ENCODE results near the gene PPP4R3B.
A peak's percentile ranks its signal among the peaks of the same experiment; 100 is the strongest.
"Not testable (repeated sequence)": the region's sequence is repeated elsewhere in the genome, so short reads cannot be mapped to it uniquely, and the experiment has no call there.

PPP4R3B gene

DNA sequence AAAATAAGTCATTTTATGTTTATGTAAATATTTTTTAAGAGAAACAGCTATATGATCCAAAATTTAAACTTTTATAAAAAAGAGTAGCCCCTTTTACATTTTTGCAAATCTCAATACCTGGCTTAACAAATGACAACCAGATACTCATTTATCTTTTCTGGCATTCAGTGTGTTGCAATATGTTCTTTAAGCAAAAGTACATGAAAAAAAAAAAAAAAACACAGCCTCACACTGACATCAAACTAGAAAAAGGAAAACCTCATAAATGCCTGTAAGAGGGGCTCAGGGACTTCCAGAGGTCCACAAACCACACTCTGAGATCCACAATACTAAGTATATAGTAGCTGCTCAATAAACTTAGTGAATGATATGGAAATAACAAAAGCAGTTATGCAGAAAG, 21.9 kb downstream of the PPP4R3B start:
- no peak for DNase-seq

DNA sequence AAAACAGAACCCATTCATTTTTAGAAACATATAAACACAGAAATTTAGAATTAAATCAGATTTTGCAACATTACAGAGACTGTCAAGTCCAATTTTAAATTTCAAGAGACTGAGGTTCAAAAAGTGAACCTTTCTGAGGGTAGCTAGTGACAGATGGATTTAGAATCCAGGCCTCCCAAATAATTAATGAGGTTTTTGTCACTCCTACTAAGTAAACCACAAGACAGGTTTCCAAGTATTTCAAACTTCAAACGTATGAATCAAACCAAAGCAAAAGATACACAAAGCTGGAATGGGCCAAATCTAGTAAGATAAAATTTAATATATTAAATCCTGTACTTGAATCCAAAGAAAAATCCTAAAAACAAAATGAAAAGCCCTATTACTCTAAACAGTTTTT, 25.3 kb downstream of the PPP4R3B start:
- DNase-seq: no peak

DNA sequence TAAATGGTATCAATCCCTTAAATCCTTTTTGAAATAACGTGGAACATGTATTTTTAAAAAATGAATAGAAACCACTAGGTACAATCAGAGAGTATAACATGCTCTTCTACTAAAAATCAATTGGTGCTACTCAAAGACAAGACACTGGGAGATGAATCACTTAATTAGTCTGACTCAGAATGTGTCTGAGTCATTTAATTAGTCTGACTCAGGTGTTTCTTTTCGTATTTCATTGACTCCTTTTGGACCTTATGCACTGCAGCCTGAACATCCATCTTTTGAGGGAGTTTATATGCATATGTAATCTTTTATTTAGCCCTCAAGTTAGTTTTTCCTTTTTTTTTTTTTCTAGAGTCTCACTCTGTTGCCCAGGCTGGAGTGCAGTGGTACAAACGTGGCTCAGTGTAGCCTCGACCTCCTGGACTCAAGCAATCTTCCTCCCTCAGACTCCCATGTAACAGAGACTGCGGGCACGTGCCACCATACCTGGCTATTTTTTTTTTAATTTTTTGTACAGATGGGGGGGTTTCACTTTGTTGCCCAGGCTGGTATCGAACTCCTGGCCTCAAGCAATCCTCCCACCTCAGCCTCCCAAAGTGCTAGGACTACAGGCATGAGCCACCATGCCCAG, 26.5 kb downstream of the PPP4R3B start:
- no peak for DNase-seq

DNA sequence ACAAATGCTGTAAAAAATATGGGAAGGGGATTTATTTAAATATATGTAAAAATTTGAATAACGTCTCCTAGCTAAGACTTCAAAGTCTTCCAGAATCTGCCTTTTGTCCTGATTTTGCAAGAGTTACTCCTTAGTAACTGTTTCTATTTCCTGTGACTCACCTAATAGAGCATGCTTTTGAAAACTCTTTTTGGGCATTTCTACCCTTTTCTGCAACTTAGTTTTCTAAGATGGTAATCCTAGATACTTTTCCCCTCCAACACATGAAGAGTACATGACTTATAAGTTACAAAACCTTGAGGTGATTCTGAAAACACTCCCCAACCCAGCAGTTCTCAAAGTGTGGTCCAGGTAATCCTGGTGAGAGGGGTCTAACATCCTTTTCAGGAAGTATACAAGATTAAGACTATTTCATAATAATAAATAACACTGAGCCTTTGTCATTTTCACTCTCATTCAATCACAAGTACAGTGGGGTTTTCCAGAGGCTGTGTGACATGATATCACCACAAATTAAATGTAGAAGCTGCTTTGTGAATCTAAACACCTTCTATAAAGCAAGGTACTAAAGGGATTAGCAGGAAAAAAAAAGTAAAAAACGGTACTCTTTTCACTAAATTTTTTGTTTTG, 31.9 kb downstream of the PPP4R3B start:
- DNase-seq: no peak

DNA sequence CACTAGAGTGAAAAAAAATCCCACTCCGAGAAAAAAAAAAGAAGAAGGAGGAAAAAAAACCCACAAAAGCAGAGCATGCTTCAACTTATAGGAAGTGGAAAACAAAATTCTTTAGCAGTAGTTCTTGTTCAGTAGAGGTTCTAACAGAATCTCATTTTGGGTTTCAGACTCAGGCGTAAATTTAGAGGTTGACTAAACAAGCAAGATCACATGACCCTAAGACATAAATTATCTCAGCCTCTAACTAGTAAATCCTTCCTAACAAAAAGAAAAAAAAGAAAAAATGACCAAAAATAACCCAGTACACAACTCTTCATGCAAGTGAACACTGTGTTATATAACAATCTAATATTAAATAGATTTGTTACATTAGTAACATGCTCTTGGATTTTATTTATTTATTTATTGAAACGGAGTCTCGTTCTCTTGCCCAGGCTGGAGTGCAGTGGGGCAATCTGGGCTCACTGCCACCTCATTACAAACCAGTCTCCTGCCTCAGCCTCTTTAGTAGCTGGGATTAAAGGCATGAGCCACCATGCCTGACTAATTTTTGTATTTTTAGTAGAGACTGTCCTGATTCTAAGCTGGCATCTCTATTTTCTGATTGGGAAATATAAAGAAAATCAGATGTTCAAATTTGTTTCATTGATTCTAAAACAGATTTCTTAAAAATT, 35.4 kb downstream of the PPP4R3B start:
- no peak for DNase-seq

DNA sequence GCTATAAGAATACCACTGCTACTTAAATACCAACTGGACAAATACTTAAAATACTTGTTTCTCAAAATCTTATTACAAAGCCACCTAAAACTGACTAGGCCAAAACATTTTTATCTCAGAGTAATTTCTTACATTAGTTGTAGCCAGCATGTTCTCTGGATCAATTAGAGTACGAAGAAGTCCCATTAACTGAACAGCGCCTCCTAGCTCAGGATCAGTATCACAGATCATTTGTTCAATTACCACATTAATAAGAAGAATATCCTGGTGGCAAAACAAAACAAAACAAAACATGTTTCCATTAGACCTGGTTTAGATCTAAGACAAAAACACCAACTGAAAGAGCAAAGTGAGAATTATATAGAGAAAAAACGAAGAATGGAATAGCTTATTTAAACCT, 36.0 kb downstream of the PPP4R3B start:
- no peak for DNase-seq

DNA sequence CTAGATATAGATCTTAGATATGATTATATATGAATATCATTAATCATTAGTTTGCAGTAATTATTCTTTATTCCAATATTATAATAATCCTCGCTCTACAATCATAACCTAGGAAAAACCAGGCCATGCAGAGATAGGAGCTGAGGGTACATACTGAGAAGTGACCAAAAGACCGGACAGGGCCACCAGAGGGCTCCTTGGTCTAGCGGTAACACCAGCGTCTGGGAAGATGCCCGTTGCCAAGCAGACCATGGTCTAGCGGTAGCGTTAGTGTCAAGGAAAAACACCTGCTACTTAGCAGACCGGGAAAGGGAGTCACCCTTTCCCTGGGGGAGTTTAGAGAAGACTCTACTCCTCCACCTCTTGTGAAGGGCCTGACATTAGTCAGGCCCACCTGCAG, 48.4 kb downstream of the PPP4R3B start:
- not testable (repeated sequence) for DNase-seq

DNA sequence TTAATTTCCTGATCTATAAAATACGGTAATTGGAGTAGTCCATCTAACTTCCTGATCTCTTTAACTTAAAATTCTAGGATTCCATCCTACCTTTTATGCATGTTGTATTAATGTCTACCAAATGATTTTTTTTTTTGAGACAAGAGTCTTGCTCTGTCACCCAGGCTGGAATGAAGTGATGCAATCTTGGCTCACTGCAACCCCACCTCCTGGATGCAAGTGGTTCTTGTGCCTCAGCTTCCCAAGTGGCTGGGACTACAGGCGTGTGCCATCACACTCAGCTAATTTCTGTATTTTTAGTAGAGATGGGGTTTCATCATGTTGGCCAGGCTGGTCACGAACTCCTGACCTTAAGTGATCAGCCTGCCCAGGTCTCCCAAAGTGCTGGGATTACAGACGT, 50.1 kb downstream of the PPP4R3B start:
- DNase-seq: no peak

DNA sequence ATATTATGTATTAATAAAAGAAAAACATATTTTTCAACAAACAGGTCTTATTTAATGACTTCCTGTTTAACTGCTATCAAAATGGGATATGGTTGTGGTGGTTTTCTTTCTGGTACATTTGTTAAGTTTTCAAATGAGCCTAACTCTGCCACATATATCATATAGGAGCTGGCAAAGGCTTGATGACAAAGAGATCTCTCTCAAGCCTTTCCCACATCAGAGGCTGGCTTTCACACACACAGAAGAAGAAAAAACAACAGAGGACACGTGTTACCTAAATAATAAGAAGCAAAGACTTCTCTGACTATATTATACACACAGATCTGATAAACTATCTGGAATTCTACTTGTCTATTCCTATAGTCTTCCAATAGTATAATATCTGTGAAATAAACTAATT, 51.8 kb downstream of the PPP4R3B start:
- no peak for DNase-seq

DNA sequence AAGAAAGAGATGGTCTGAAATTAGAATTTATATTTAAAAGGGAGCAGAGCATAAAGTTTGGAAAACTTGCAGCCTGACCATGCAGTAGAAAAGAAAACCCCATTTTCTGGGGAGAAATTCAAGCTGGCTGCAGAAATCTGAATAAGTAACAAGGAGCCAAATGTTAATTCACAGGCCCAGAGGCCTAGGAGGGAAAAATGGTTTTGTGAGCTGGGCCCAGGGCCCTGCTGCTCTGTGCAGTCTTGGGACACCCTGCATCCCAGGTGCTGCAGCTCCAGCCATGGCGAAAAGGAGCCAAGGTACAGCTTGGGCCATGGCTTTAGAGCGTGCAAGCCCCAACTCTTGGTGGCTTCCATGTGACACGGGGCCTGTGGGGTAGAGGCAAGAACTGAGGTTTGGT, 56.6 kb downstream of the PPP4R3B start:
- no peak for DNase-seq

DNA sequence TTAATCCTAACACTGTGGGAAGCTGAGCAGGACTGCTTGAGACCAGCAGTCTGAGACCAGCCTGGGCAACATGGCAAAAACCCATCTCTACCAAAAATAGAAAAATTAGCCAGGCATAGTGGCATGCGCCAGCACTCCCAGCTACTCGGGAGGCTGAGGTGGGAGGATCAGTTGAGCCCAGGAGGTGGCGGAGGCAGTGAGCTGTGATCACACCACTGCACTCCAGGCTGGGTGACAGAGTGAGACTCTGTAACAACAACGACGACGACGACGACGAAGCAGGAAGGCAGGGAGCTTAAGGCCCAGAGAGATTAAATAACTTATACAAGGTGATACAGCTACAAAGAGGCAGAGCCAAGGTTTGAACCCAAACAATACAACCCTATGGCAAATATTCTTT, 60.6 kb downstream of the PPP4R3B start:
- DNase-seq: no peak

DNA sequence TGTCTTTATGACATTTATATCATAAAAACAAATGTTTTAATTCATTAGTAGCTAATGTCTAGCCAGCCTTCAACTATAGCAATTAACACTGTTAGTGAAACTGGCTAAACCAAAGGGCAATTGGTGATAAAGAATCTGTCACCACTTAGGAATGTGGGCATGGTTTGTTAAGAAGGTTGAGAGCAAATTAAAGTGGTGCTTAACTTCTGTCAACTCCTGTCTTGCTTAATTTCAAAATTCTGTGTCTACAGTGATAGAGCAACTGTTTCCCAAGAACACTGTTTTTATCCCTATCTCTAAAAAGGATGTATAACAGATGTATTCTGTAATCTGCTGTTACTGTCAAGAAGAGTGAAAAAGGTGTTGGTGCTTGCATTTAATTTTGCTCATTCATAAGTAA, 61.4 kb downstream of the PPP4R3B start:
- no peak for DNase-seq

DNA sequence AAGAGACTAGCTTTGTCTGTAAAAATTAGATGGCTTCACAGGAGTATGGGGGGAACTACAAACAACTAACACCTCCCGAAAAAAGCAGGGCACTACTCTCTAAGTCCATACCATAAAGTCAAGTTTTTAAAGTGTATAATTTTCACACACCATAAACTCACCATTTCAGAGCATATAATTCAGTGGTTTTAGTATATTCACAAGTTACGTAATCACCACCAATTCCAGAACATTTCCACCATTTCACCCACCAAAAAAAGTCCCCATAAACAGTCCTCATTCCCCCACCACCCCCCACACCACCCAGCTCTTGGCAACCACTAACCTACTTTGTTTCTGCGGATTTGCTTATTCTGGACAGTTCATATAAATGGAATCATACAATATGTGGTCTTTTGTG, 64.1 kb downstream of the PPP4R3B start:
- no peak for DNase-seq

DNA sequence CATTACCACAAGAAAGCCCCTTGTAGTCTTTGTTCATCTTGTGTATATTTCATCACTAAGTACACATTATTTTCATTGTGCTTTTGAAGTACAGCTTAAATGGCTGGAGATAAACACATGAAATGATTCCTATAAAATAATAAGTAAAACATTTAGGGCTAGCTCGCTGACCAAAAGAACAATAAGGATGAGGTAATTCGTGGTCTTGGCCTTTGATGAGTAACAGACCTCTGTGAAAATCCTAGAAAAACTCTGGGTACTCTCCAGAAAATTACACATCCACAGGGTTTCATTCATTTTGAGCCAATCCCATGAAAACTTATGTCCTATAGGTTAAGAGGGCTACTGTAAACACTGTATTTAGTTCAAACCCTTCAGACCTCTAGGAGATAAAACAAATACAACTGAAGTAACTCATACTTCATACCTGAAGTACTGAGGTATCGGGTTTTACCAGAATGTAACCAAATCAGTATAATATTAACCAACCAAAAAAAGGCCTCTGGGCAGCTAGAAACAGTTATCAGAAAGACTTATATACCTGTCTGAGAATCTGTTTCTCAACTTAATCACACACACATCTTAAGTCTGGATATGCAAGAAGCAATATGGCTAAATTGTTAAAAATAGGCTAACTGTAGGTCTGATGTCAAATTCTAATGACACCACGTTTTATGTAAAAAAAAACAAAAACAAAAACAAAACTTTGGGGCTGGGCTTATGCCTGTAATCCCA, 66.9 kb downstream of the PPP4R3B start:
- DNase-seq: peak; percentile 28

DNA sequence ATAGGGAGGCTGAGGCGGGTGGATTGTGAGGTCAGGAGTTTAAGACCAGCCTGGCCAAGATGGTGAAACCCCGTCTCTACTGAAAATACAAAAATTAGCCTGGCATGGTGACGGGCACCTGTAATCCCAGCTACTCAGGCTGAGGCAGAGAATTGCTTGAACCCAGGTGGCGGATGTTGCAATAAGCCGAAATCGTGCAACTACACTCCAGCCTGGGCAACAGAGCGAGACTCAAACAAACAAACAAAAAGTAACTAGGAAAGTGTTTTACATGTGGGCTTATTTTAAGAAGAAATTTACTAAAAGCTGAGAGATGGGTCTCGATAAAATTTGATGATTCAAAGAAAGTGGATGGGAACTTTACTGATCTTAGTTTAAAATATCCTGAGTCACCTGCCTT, 69.7 kb downstream of the PPP4R3B start:
- DNase-seq: not testable (repeated sequence)

DNA sequence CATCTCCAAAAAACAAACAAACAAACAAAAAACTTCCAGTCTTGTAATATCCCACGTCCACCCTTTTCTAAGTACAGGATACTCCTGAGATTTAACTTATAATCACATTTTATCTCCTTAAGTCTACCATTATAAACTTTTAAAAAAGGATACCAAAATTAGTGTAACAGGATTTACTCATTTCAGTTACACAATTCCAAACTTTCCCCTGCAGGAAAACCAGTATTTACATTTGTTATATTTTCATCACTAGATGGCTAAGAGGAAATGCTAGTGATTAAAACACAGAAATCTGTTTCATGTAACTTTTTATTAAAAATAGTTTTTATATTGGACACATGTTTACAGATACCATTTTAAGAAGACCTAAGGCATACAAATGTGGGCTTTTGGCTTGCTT, 70.4 kb downstream of the PPP4R3B start:
- DNase-seq: no peak

DNA sequence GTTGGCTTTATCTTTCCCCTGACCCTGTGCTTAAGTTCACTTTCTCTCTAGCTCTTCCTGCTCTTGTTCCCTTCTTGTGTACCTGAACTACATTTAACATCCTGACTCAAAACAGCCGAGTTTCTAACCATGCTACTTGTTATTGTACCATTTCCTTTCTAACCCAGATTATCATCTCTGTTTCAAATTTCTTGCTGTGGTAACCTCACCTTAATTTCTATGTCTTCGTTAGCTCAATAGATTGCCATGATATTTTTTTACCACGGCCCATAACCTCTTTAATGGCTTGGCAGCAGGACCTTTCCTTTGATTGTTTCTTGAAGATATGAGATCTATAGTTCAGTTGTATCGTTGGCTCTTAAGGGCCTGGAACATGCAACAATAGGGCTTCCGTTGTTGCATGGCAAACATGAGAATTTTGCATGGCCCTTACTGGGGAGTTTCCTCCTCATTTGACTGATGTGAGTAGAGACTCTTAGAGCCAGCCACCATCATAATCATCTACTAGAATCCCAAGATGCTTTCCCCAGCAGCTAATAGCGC, 86.8 kb downstream of the PPP4R3B start:
- no peak for DNase-seq

DNA sequence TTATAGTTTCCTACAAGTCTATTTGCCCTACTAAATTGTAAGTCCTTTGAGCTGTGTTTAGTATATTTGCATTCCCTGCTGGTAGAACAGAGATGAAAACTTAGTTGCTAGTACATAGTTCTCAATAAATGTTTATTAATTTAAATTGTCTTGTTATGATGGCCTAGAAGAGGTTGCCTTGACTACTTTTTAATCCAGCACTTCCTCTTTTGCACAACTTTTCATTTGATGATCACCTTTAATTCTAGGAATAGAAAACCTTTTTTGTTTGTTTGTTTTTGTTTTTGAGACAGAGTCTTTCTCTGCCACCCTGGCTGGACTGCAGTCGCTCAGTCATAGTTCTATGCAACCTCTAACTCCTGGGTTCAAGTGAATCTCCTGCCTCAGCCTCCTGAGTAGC, 91.2 kb downstream of the PPP4R3B start:
- no peak for DNase-seq

DNA sequence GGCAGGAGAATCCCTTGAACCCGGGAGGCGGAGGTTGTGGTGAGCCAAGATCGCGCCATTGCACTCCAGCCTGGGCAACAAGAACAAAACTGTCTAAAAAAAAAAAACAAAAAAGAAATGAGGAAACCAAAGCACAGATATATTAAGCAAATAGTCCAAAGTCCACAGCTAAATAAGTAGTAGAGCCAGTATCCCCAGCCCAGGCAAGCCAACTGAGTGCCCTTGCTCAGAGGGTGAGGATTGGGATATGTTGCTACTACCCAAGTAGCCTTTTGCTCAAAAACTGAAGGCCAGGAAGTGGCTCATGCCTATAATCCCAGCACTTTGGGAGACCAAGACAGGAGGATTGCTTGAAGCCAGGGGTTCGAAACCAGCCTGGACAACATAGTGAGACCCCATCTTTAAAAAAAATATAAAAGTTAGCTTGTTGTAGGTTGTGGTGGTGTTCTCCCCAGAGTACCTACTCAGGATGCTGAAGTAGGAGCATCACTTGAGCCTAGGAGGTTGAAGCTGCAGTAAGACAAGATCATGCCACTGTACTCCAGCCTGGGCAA, 92.5 kb downstream of the PPP4R3B start:
- no peak for DNase-seq

DNA sequence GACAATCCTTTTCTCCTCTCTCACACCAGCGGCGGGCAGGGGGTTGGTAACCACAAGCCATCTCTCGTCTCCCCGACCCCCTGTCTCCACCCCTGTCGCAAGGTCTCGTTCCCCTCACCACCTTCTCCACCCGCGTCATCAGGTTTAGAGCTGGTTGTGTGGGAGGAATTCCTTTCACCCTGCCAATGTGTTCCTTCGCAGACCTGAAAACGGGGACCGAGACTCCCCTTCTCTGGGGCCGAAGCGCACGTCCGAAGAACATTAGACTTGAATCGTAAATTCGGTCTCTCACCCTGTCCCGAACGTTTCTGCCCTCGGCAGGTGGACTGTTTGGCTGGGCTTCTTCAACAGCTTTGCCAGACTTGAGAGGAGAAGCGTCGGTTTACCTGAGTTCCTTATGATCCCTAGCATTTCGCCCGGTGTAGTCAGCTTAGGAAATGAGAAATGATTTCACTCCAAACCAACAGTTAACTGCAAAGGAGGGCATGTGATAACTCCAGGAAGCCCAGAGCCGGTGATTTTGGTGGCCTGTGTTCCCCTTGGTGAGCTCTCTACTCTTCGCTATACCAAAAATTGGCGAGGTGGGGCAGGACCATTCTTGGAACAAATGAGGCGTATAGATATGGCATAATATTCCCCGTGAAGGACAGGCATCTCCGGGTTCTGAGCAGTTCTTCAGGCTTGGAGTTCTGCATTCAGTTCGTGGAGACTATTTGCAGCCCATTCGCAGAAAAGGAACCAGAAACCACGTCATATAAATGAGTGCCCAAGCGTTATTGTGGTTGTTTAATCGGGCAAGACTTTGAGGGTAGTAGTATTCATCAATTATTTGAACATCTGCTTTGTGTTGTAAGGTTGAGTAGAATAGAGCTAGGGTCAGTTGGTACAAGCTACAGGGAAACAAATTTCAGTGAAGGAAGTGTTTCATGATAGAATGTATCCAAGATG, 97.2 kb downstream of the PPP4R3B start:
- no peak for DNase-seq

DNA sequence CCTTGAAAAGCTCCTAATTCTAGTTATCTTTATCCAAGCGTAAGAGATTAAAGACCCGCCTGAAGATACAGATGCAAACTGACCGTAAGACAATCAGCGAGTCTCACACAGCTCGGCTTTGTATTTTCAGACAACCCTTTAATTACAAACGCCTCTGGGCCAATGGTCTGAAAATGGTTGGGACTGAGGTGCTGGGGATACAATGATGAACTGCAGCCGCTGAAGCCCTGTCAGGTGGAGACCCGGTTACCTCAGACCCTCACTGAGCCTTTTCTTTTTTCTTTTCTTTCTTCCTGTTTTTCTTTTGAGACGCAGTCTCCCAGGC, 98.6 kb downstream of the PPP4R3B start:
- DNase-seq: no peak

DNA sequence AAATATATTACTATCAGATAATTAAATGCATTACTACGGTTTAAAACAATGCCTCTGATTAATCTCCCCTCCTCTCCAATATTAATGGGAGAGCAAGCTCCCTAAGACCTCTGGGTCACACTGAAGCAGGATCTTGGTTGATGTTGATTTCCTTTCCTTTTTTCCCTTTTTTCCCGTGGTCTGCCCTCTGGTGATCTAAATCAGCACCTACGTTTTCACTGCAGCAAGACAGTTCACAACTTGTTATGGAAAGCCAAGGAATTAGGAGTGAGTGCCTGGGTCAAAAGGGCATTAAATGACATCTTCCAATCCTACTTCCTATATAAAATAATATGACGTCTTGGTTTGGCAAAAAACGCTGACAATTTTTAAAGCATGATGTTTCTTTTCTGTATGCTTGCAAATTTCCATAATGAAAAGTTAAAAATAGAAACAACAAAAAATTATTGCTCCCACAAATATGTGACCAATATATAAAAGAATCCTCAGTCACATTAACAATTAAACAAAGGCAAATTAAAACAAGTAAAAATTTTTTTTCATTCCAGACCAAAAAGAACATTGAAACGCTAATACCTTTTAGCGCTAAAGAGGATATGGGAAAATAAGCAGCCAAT, 105.8 kb downstream of the PPP4R3B start:
- DNase-seq: peak; percentile 7

Measured in NCI-H2029 treated with DMSO at 0.1 percent for 48 hours (cell line).